ENCODE measurements around the gene CDH20.

The CDH20 gene

GRCh38 chr18:61542596-61542995, 209.4 kb downstream of the CDH20 start:
- DNase-seq = no peak

GRCh38 chr18:61543518-61543917, 210.3 kb downstream of the CDH20 start:
- no peak for DNase-seq

GRCh38 chr18:61544178-61544577, 210.9 kb downstream of the CDH20 start:
- DNase-seq = no peak

GRCh38 chr18:61545281-61546245, 212.3 kb downstream of the CDH20 start:
- DNase-seq = no peak

- DNase-seq = no peak
These were observed 213.4 kb downstream of the CDH20 start for GRCh38 chr18:61546590-61546989.

- no peak for DNase-seq
These were observed 216.2 kb downstream of the CDH20 start for GRCh38 chr18:61549416-61549815.

- DNase-seq = no peak
These were observed 216.7 kb downstream of the CDH20 start for GRCh38 chr18:61549889-61550288.

- DNase-seq = peak; percentile 44
These were observed 218.4 kb downstream of the CDH20 start for GRCh38 chr18:61551586-61551985.

GRCh38 chr18:61553045-61553659, 219.9 kb downstream of the CDH20 start:
- no peak for DNase-seq

GRCh38 chr18:61554117-61554776, 221.0 kb downstream of the CDH20 start:
- DNase-seq = peak; percentile 56

GRCh38 chr18:61554946-61555361, 221.7 kb downstream of the CDH20 start:
- DNase-seq = peak; percentile 3

GRCh38 chr18:61556316-61556715, 223.1 kb downstream of the CDH20 start:
- DNase-seq = no peak

- no peak for DNase-seq
These were observed 223.6 kb downstream of the CDH20 start for GRCh38 chr18:61556862-61557261.

- DNase-seq = no peak
These were observed 236.1 kb downstream of the CDH20 start for GRCh38 chr18:61569176-61569892.

- DNase-seq = no peak
These were observed 236.8 kb downstream of the CDH20 start for GRCh38 chr18:61570070-61570469.

- no peak for DNase-seq
These were observed 238.9 kb downstream of the CDH20 start for GRCh38 chr18:61572084-61572655.

GRCh38 chr18:61572871-61573270, 239.6 kb downstream of the CDH20 start:
- DNase-seq = no peak

GRCh38 chr18:61574665-61575064, 241.4 kb downstream of the CDH20 start:
- DNase-seq = no peak

GRCh38 chr18:61575419-61575818, 242.2 kb downstream of the CDH20 start:
- DNase-seq = no peak

- no peak for DNase-seq
These were observed 245.6 kb downstream of the CDH20 start for GRCh38 chr18:61578846-61579245.

GRCh38 chr18:61579581-61579980, 246.4 kb downstream of the CDH20 start:
- DNase-seq = no peak

- DNase-seq = no peak
These were observed 246.8 kb downstream of the CDH20 start for GRCh38 chr18:61580046-61580445.

Data from CD4-positive, alpha-beta T cell treated with Interleukin-12 subunit alpha and Interleukin-12 subunit beta, for 1 hour (primary cell).